KMS-11 (cell line): Measurements from ENCODE around the gene CABP2.
"Not testable (repeated sequence)": the region's sequence is repeated elsewhere in the genome, so short reads cannot be mapped to it uniquely, and the experiment has no call there.

Experiments
- H2AFZ ChIP-seq: fragments of 200-600 bp; sonication (generic); 2 replicates; pipeline ENCODE4 v1.6.1; 2016; ENCODE audit warnings: antibody characterized with exemption, mixed run types, low read depth
- H3K27ac ChIP-seq: fragments of 200-600 bp; sonication (generic); 2 replicates; pipeline ENCODE4 v1.6.1; 2016; ENCODE audit warnings: mild to moderate bottlenecking, mixed run types
- H3K27me3 ChIP-seq: fragments of 200-600 bp; sonication (generic); 2 replicates; pipeline ENCODE4 v1.6.1; 2017; ENCODE audit warnings: mild to moderate bottlenecking, low read depth, mixed run types, moderate library complexity; ENCODE audit not compliant: insufficient read depth
- H3K36me3 ChIP-seq: fragments of 200-600 bp; sonication (generic); 2 replicates; pipeline ENCODE4 v1.6.1; 2017; ENCODE audit warnings: mild to moderate bottlenecking, mixed run types; ENCODE audit not compliant: insufficient read depth
- H3K4me1 ChIP-seq: fragments of 200-600 bp; sonication (generic); 2 replicates; pipeline ENCODE4 v1.6.1; 2016; ENCODE audit warnings: mild to moderate bottlenecking, low read depth, mixed run types; ENCODE audit not compliant: poor library complexity, severe bottlenecking
- H3K4me2 ChIP-seq: fragments of 200-600 bp; sonication (generic); 2 replicates; pipeline ENCODE4 v1.7.0; 2016; ENCODE audit warnings: mild to moderate bottlenecking, mixed run types
- H3K4me3 ChIP-seq: fragments of 200-600 bp; sonication (generic); IDR thresholded peaks from 2 replicates; pipeline ENCODE4 v1.6.1; 2017; ENCODE audit warnings: low read depth, low read length, mixed read lengths; ENCODE audit not compliant: insufficient read depth
- H3K79me2 ChIP-seq: fragments of 200-600 bp; sonication (generic); 2 replicates; pipeline ENCODE4 v1.6.1; 2016; ENCODE audit warnings: low read depth, mixed run types; ENCODE audit not compliant: insufficient read depth
- H3K9ac ChIP-seq: fragments of 200-600 bp; sonication (generic); 2 replicates; pipeline ENCODE4 v1.6.1; 2016; ENCODE audit warnings: mild to moderate bottlenecking, mixed run types
- H4K20me1 ChIP-seq: fragments of 200-600 bp; sonication (generic); 2 replicates; pipeline ENCODE4 v1.6.1; 2016; ENCODE audit warnings: mild to moderate bottlenecking, mixed run types; ENCODE audit not compliant: insufficient read depth
- CTCF ChIP-seq: fragments of 200-600 bp; sonication (generic); conservative IDR thresholded peaks from 2 replicates; pipeline ENCODE4 v1.6.1; 2017; ENCODE audit warnings: low read depth, mild to moderate bottlenecking, antibody characterized with exemption, low read length, moderate library complexity, mixed read lengths

The CABP2 gene

DNA sequence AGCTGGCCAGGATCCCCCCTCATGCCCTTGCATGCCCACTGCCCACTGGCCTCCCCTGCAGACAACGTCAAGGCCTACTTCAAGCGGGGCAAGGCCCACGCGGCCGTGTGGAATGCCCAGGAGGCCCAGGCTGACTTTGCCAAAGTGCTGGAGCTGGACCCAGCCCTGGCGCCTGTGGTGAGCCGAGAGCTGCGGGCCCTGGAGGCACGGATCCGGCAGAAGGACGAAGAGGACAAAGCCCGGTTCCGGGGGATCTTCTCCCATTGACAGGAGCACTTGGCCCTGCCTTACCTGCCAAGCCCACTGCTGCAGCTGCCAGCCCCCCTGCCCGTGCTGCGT, 32.5 kb downstream of the CABP2 start:
- Histone ChIP-seq H3K4me2 (no peak overlapping the region), H3K79me2 (no peaks in the 10 kb centered on the region), H4K20me1 (no peaks in the 10 kb centered on the region), H2AFZ (no peak overlapping the region), H3K27me3 (no peaks in the 10 kb centered on the region), H3K27ac (no peak overlapping the region), H3K36me3 (no peaks in the 10 kb centered on the region), H3K4me1 (no peaks in the 10 kb centered on the region), H3K9ac (no peak overlapping the region), H3K4me3 (no peak overlapping the region)
- no peak for TF ChIP-seq CTCF

GRCh38 chr11:67489885-67490726, 33.1 kb downstream of the CABP2 start:
- Histone ChIP-seq H2AFZ (no peak overlapping the region), H3K4me3 (no peak overlapping the region), H3K4me1 (no peaks in the 10 kb centered on the region), H3K36me3 (no peaks in the 10 kb centered on the region), H3K4me2 (no peak overlapping the region), H3K9ac (no peak overlapping the region), H3K27ac (no peak overlapping the region), H3K79me2 (no peaks in the 10 kb centered on the region), H4K20me1 (no peaks in the 10 kb centered on the region), H3K27me3 (no peaks in the 10 kb centered on the region)
- TF ChIP-seq CTCF = no peak

DNA sequence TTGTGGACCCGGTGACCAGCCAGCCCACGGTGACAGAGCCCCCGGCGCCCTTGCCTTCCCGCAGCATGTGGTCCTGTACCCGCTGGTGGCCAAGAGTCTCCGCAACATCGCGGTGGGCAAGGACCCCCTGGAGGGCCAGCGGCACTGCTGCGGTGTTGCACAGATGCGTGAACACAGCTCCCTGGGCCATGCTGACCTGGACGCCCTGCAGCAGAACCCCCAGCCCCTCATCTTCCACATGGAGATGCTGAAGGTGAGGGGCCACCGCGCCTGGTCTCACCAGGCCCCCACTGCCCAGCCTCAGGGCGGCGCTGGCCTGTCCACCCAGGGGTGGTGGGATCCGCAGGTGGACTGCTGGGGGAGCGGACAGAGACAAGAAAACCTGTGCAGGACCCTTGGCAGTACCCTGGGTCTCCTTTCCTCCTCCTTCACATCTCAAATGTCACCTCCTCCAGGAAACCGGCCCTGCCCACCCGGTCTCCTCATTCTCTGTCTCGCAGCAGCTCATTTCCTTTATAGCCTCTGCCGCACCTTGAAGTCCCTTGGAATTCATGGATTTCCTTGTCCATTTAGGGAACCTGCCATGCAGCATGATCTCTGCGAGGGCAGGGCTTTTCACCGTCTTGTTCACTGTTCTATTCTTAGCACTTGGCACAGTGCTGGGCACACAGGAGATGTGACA, 33.9 kb downstream of the CABP2 start:
- Histone ChIP-seq H3K27ac (no peak overlapping the region), H3K27me3 (no peaks in the 10 kb centered on the region), H3K4me3 (no peak overlapping the region), H4K20me1 (no peaks in the 10 kb centered on the region), H3K36me3 (no peaks in the 10 kb centered on the region), H3K79me2 (no peaks in the 10 kb centered on the region), H3K4me2 (no peak overlapping the region), H3K4me1 (no peaks in the 10 kb centered on the region), H2AFZ (no peak overlapping the region), H3K9ac (no peak overlapping the region)
- TF ChIP-seq CTCF = no peak

- Histone ChIP-seq H3K4me2 (no peak overlapping the region), H2AFZ (no peak overlapping the region), H3K79me2 (no peaks in the 10 kb centered on the region), H3K9ac (no peak overlapping the region), H3K36me3 (no peaks in the 10 kb centered on the region), H3K4me3 (no peak overlapping the region), H3K4me1 (peaks cover 7% of the 10 kb centered on the region), H3K27ac (no peak overlapping the region), H3K27me3 (no peaks in the 10 kb centered on the region), H4K20me1 (no peaks in the 10 kb centered on the region)
- no peak for TF ChIP-seq CTCF
Observed at GRCh38 chr11:67486481-67487195, 36.6 kb downstream of the CABP2 start.

GRCh38 chr11:67485873-67486361, 37.3 kb downstream of the CABP2 start:
- H3K27ac ChIP-seq = not testable (repeated sequence)

More at GRCh38 chr11:67485873-67486361, 37.3 kb downstream of the CABP2 start:
- not testable (repeated sequence) for H3K4me1 ChIP-seq, H4K20me1 ChIP-seq, H2AFZ ChIP-seq, H3K4me2 ChIP-seq, H3K27me3 ChIP-seq, H3K36me3 ChIP-seq, H3K4me3 ChIP-seq, H3K79me2 ChIP-seq, H3K9ac ChIP-seq
